Bronchial epithelial cell (primary cell): ENCODE data around the gene MACC1. TPM values are rescaled to one million over a fixed set of nuclear protein-coding genes. Genes with fewer than 3 reads are reported as not detected.
"Not testable (repeated sequence)": the region's sequence is repeated elsewhere in the genome, so short reads cannot be mapped to it uniquely, and the experiment has no call there.

Source experiments
- DNase-seq: peaks from one replicate; pipeline ENCODE4 v3.0.0-alpha.2; 2010; ENCODE audit warnings: low read depth
- FAIRE-seq: peaks from 2 replicates; lab custom pipeline; 2011; peaks lifted over from hg19 to GRCh38; lab: Jason Lieb, UNC
- H3K27me3 ChIP-seq: 2 replicates; pipeline ENCODE4 v1.5.1; 2011; ENCODE audit warnings: low read length; ENCODE audit not compliant: control insufficient read depth, insufficient read depth
- H3K36me3 ChIP-seq: 2 replicates; pipeline ENCODE4 v1.5.1; 2011; ENCODE audit warnings: low read length; ENCODE audit not compliant: control insufficient read depth, insufficient read depth
- H3K4me3 ChIP-seq: 2 replicates; pipeline ENCODE4 v1.5.1; 2011; ENCODE audit warnings: mild to moderate bottlenecking, low read depth, low read length, control low read depth
- total RNA-seq: library from RNA; depleted of rRNA; stranded (reverse); fragments of >200 nt; gene quantifications from 2 replicates; pipeline ENCODE4 v1.2.1, GENCODE V29; 2014
- TF ChIP-seq, protein P1 (sequence below): IDR thresholded peaks from 2 replicates; pipeline ENCODE4 v1.5.1; 2011; ENCODE audit warnings: mild to moderate bottlenecking, moderate library complexity, low read length, control low read depth, inconsistent platforms; ENCODE audit not compliant: insufficient read depth, severe bottlenecking

MACC1 gene
- total RNA-seq, 1 donor from 2014 or later, result 15.5 TPM

- no peak overlapping the region for H3K4me3 ChIP-seq
- no peak for FAIRE-seq
- no peaks in the 10 kb centered on the region for H3K36me3 ChIP-seq
- TF ChIP-seq, protein P1, sequence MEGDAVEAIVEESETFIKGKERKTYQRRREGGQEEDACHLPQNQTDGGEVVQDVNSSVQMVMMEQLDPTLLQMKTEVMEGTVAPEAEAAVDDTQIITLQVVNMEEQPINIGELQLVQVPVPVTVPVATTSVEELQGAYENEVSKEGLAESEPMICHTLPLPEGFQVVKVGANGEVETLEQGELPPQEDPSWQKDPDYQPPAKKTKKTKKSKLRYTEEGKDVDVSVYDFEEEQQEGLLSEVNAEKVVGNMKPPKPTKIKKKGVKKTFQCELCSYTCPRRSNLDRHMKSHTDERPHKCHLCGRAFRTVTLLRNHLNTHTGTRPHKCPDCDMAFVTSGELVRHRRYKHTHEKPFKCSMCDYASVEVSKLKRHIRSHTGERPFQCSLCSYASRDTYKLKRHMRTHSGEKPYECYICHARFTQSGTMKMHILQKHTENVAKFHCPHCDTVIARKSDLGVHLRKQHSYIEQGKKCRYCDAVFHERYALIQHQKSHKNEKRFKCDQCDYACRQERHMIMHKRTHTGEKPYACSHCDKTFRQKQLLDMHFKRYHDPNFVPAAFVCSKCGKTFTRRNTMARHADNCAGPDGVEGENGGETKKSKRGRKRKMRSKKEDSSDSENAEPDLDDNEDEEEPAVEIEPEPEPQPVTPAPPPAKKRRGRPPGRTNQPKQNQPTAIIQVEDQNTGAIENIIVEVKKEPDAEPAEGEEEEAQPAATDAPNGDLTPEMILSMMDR, result no peak
- no peaks in the 10 kb centered on the region for H3K27me3 ChIP-seq
- no peak for DNase-seq
These were observed 27.3 kb downstream of the MACC1 start for GRCh38 chr7:20189852-20190251.

- no peak for DNase-seq
- no peaks in the 10 kb centered on the region for H3K27me3 ChIP-seq
- no peak for FAIRE-seq
- TF ChIP-seq, protein P1, result no peak
- no peak overlapping the region for H3K4me3 ChIP-seq
- H3K36me3 ChIP-seq, result no peaks in the 10 kb centered on the region
These were observed 28.6 kb downstream of the MACC1 start for GRCh38 chr7:20188567-20188966.

DNA sequence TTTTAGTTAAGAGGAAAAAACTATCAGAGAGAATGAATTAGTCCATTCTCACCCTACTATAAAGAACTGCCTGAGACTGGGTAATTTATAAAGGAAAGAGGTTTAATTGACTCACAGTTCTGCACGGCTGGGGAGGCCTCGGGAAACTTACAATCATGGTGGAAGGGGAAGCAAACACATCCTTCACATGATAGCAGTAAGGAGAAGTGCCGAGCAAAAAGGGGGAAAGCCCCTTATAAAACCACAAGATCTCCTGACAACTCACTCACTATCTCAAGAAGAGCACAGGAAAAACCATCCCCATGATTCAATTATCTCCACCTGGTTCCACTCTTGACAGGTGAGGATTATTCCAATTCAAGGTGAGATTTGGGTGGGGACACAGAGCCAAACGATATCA is 29.3 kb downstream of the MACC1 start:
- H3K36me3 ChIP-seq, FAIRE-seq, H3K27me3 ChIP-seq, DNase-seq, H3K4me3 ChIP-seq: not testable (repeated sequence)

- H3K36me3 ChIP-seq, result no peaks in the 10 kb centered on the region
- FAIRE-seq (no peak), DNase-seq (no peak)
- H3K4me3 ChIP-seq, result no peak overlapping the region
- no peaks in the 10 kb centered on the region for H3K27me3 ChIP-seq
- TF ChIP-seq, protein P1, result no peak
These were observed 31.2 kb downstream of the MACC1 start for GRCh38 chr7:20185988-20186387.

GRCh38 chr7:20183086-20183485 is 34.1 kb downstream of the MACC1 start:
- Histone ChIP-seq H3K36me3 (no peaks in the 10 kb centered on the region), H3K27me3 (no peaks in the 10 kb centered on the region), H3K4me3 (no peak overlapping the region)
- TF ChIP-seq, protein P1, result no peak
- FAIRE-seq (no peak), DNase-seq (no peak)

GRCh38 chr7:20176578-20177242 is 40.5 kb downstream of the MACC1 start:
- Histone ChIP-seq H3K36me3 (no peaks in the 10 kb centered on the region), H3K27me3 (no peaks in the 10 kb centered on the region), H3K4me3 (no peak overlapping the region)
- TF ChIP-seq, protein P1, result no peak
- no peak for DNase-seq
- no peak for FAIRE-seq
